PFSK-1 (cell line): ENCODE measurements around the gene MOSMO.

ENCODE experiments used
- FOXP2 ChIP-seq: optimal IDR thresholded peaks from 2 replicates; pipeline ENCODE3; 2011; ENCODE audit warnings: borderline replicate concordance, control low read depth, inconsistent platforms; ENCODE audit not compliant: insufficient read depth; ENCODE audit errors: extremely low read length, extremely low read depth
- POLR2AphosphoS5 ChIP-seq: IDR thresholded peaks from 2 replicates; pipeline ENCODE4 v1.6.1; 2012; ENCODE audit warnings: low read depth, mild to moderate bottlenecking, control low read depth, low read length, moderate library complexity
- REST ChIP-seq, 2 experiments: IDR thresholded peaks; 2 replicates each; pipeline versions ENCODE4 v1.6.1 to v1.8.0; 2011 to 2012; ENCODE audit warnings: low read depth in 2 of 2, low read length in 2 of 2, control low read depth in 1 of 2, inconsistent platforms in 1 of 2, mild to moderate bottlenecking in 1 of 2, moderate library complexity in 1 of 2; ENCODE audit not compliant: insufficient read depth in 1 of 2
- SIN3A ChIP-seq: IDR thresholded peaks from 2 replicates; pipeline ENCODE4 v1.6.1; 2012; ENCODE audit warnings: mild to moderate bottlenecking, low read length, moderate library complexity, borderline replicate concordance; ENCODE audit not compliant: insufficient read depth
- TAF1 ChIP-seq: IDR thresholded peaks from 2 replicates; pipeline ENCODE4 v1.6.1; 2012; ENCODE audit warnings: low read length, control low read depth, borderline replicate concordance; ENCODE audit not compliant: insufficient read depth

- TF ChIP-seq POLR2AphosphoS5, result no peak
- no peak for TF ChIP-seq REST (IDR thresholded peaks at IDR 0.05; ENCODE audit: insufficient read depth in 1 of 2, low read depth in 2 of 2, low read length in 2 of 2)
- no peak for TF ChIP-seq TAF1
- no peak for TF ChIP-seq SIN3A
- TF ChIP-seq FOXP2, result no peak
Measured at GRCh38 chr16:21991621-21992020, 16.3 kb upstream of the MOSMO start.
